ENCODE data around the gene SYCE1L. TPM values are rescaled to one million over a fixed set of nuclear protein-coding genes. Genes with fewer than 3 reads are reported as not detected.
A peak's percentile ranks its signal among the peaks of the same experiment; 100 is the strongest.

Gene SYCE1L
- total and polyA plus RNA-seq, 9 of the 15 experiments (the other 6 are each of a cell fraction or from before 2014, with no cell fraction given), result 0.54 to 2.7 (median 1.1) TPM; not detected in 5

- TF ChIP-seq, protein P1, sequence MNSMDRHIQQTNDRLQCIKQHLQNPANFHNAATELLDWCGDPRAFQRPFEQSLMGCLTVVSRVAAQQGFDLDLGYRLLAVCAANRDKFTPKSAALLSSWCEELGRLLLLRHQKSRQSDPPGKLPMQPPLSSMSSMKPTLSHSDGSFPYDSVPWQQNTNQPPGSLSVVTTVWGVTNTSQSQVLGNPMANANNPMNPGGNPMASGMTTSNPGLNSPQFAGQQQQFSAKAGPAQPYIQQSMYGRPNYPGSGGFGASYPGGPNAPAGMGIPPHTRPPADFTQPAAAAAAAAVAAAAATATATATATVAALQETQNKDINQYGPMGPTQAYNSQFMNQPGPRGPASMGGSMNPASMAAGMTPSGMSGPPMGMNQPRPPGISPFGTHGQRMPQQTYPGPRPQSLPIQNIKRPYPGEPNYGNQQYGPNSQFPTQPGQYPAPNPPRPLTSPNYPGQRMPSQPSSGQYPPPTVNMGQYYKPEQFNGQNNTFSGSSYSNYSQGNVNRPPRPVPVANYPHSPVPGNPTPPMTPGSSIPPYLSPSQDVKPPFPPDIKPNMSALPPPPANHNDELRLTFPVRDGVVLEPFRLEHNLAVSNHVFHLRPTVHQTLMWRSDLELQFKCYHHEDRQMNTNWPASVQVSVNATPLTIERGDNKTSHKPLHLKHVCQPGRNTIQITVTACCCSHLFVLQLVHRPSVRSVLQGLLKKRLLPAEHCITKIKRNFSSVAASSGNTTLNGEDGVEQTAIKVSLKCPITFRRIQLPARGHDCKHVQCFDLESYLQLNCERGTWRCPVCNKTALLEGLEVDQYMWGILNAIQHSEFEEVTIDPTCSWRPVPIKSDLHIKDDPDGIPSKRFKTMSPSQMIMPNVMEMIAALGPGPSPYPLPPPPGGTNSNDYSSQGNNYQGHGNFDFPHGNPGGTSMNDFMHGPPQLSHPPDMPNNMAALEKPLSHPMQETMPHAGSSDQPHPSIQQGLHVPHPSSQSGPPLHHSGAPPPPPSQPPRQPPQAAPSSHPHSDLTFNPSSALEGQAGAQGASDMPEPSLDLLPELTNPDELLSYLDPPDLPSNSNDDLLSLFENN (IDR thresholded peaks at IDR 0.05; ENCODE audit: low read depth in 2 of 2, low read length in 2 of 2), result no peak
- TF ChIP-seq, protein P2, sequence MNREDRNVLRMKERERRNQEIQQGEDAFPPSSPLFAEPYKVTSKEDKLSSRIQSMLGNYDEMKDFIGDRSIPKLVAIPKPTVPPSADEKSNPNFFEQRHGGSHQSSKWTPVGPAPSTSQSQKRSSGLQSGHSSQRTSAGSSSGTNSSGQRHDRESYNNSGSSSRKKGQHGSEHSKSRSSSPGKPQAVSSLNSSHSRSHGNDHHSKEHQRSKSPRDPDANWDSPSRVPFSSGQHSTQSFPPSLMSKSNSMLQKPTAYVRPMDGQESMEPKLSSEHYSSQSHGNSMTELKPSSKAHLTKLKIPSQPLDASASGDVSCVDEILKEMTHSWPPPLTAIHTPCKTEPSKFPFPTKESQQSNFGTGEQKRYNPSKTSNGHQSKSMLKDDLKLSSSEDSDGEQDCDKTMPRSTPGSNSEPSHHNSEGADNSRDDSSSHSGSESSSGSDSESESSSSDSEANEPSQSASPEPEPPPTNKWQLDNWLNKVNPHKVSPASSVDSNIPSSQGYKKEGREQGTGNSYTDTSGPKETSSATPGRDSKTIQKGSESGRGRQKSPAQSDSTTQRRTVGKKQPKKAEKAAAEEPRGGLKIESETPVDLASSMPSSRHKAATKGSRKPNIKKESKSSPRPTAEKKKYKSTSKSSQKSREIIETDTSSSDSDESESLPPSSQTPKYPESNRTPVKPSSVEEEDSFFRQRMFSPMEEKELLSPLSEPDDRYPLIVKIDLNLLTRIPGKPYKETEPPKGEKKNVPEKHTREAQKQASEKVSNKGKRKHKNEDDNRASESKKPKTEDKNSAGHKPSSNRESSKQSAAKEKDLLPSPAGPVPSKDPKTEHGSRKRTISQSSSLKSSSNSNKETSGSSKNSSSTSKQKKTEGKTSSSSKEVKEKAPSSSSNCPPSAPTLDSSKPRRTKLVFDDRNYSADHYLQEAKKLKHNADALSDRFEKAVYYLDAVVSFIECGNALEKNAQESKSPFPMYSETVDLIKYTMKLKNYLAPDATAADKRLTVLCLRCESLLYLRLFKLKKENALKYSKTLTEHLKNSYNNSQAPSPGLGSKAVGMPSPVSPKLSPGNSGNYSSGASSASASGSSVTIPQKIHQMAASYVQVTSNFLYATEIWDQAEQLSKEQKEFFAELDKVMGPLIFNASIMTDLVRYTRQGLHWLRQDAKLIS (CRISPR knock-in tag; IDR thresholded peaks at IDR 0.05), result no peak
- no peak for TF ChIP-seq NUFIP1 (IDR thresholded peaks at IDR 0.05; ENCODE audit: partially characterized antibody)
- peak; percentile 89 for TF ChIP-seq RBFOX2 (IDR thresholded peaks at IDR 0.05; ENCODE audit: low read depth, low read length)
- TF ChIP-seq ATF1 (CRISPR knock-in tag; IDR thresholded peaks at IDR 0.05), result peak; percentile 48
- peak; percentile 95 for TF ChIP-seq ATF1 (tag; IDR thresholded peaks at IDR 0.05)
- peak; percentile 42; the same call in 1 of the 2 replicates for TF ChIP-seq ETV5 (CRISPR knock-in tag; IDR thresholded peaks at IDR 0.05; ENCODE audit: low read depth)
- TF ChIP-seq POLR2H (tag; IDR thresholded peaks at IDR 0.05; ENCODE audit: low read depth), result peak; percentile 84
- TF ChIP-seq ZBTB1 (CRISPR knock-in tag; IDR thresholded peaks at IDR 0.05; ENCODE audit: borderline replicate concordance, low read depth), result no peak
- peak; percentile 67 for TF ChIP-seq CHD2 (IDR thresholded peaks at IDR 0.05; ENCODE audit: low read depth, low read length)
- peak; percentile 72 to 78; a peak in 2 of 4 replicates for TF ChIP-seq SIN3A (IDR thresholded peaks at IDR 0.05; ENCODE audit: borderline replicate concordance in 2 of 2, control insufficient read depth in 1 of 2, low read depth in 2 of 2, low read length in 2 of 2)
These were observed 8.5 kb upstream of the SYCE1L start, which contains the start of gene MON1B (continued) for GRCh38 chr16:77190478-77191258.

All from K562 (cell line).